ENCODE measurements around the gene MAPK8IP2.

GRCh38 chr22:50656122-50657070 is 55.8 kb downstream of the MAPK8IP2 start:
- TF ChIP-seq TCF7L2 (IDR thresholded peaks at IDR 0.05; ENCODE audit: borderline replicate concordance, extremely low read depth, insufficient read depth, insufficient read length) (no peak), CTCF (IDR thresholded peaks at IDR 0.05 in 2 of 3, conservative IDR thresholded peaks at IDR 0.05 in 1 of 3; ENCODE audit: borderline replicate concordance in 1 of 3, insufficient read depth in 1 of 3, low read depth in 2 of 3, low read length in 2 of 3) (no peak), REST (IDR thresholded peaks at IDR 0.05; ENCODE audit: low read depth) (no peak), POLR2A (IDR thresholded peaks at IDR 0.05; ENCODE audit: borderline replicate concordance, extremely low read depth, insufficient read depth, insufficient read length) (no peak), MAX (IDR thresholded peaks at IDR 0.05) (peak; percentile 33; the same call in 1 of the 2 replicates), POLR2AphosphoS5 (IDR thresholded peaks at IDR 0.05; ENCODE audit: low read depth, low read length) (no peak), EGR1 (IDR thresholded peaks at IDR 0.05; ENCODE audit: low read depth) (no peak), EZH2phosphoT487 (IDR thresholded peaks at IDR 0.05; ENCODE audit: borderline replicate concordance) (no peak), ELF1 (IDR thresholded peaks at IDR 0.05; ENCODE audit: borderline replicate concordance, low read depth) (no peak), JUND (IDR thresholded peaks at IDR 0.05) (0 out of 2 replicates have a peak, but pooled peaks have one; percentile 8), CEBPB (IDR thresholded peaks at IDR 0.05; ENCODE audit: low read depth) (no peak), EZH2 (IDR thresholded peaks at IDR 0.05) (no peak), ZBTB33 (IDR thresholded peaks at IDR 0.05; ENCODE audit: extremely low read depth, insufficient replicate concordance, low read length) (no peak), SRF (IDR thresholded peaks at IDR 0.05; ENCODE audit: low read depth) (no peak)
